ENCODE data around the gene ATP10B. TPM values are rescaled to one million over a fixed set of nuclear protein-coding genes. Genes with fewer than 3 reads are reported as not detected.

ATP10B gene
- total RNA-seq, 1 donor from 2014 or later, result not detected

DNA sequence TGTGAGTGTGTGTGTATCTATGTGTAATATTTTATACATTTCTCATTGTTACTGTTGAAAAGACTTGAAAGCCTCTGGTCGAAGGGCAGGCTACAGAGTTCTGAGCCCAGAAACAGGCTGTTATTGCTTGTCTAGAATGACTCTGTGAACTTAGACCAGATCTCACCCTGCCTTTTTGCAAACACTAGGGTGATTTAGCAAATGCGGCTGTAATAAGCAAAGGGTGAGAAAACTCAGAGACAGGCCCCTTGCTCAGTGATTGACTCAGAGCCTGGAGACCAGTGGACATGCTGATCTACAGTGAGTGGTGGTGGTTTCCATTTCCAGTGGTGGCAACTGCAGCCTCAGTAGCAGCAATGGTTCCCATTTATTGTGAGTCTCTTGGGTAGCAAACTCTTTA is 183.7 kb downstream of the ATP10B start:
- Histone ChIP-seq H3K36me3 (no peaks in the 10 kb centered on the region), H3K4me1 (no peaks in the 10 kb centered on the region), H3K27me3 (ENCODE audit: low read depth) (no peaks in the 10 kb centered on the region), H3K4me3 (no peak overlapping the region), H3K27ac (replicated peaks) (no peak overlapping the region), H3K9me3 (replicated peaks) (no peaks in the 10 kb centered on the region)
- TF ChIP-seq, protein P1, sequence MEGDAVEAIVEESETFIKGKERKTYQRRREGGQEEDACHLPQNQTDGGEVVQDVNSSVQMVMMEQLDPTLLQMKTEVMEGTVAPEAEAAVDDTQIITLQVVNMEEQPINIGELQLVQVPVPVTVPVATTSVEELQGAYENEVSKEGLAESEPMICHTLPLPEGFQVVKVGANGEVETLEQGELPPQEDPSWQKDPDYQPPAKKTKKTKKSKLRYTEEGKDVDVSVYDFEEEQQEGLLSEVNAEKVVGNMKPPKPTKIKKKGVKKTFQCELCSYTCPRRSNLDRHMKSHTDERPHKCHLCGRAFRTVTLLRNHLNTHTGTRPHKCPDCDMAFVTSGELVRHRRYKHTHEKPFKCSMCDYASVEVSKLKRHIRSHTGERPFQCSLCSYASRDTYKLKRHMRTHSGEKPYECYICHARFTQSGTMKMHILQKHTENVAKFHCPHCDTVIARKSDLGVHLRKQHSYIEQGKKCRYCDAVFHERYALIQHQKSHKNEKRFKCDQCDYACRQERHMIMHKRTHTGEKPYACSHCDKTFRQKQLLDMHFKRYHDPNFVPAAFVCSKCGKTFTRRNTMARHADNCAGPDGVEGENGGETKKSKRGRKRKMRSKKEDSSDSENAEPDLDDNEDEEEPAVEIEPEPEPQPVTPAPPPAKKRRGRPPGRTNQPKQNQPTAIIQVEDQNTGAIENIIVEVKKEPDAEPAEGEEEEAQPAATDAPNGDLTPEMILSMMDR (IDR thresholded peaks at IDR 0.05; ENCODE audit: borderline replicate concordance), result no peak
- intact Hi-C loops (cut with micrococcal nuclease), result no loop called here
- no peak for DNase-seq

DNA sequence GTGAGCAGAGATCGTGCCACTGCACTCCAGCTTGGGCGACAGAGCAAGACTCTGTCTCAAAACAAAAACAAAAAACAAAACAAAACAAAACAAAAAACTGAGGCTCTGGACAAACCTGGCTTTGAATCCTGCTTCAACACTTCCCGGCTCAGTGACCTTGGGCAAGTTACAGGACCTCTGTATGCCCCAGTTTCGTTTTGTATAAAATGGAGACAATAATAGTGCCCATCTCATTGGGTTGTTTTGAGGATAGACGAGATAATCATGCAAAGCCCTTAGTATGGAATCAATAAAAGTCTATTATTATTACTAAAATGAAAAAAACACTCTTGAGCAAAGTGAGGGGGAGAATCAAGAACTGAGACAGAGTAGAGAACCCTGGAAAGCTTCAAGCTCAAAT is 184.9 kb downstream of the ATP10B start:
- H3K27ac ChIP-seq (replicated peaks), result no peak overlapping the region
- TF ChIP-seq, protein P1 (IDR thresholded peaks at IDR 0.05; ENCODE audit: borderline replicate concordance), result no peak
- no peaks in the 10 kb centered on the region for H3K4me1 ChIP-seq
- H3K36me3 ChIP-seq, result no peaks in the 10 kb centered on the region
- H3K4me3 ChIP-seq, result no peak overlapping the region
- no peaks in the 10 kb centered on the region for H3K27me3 ChIP-seq (ENCODE audit: low read depth)
- intact Hi-C loops (cut with micrococcal nuclease), result no loop called here
- no peak for DNase-seq
- no peaks in the 10 kb centered on the region for H3K9me3 ChIP-seq (replicated peaks)

DNA sequence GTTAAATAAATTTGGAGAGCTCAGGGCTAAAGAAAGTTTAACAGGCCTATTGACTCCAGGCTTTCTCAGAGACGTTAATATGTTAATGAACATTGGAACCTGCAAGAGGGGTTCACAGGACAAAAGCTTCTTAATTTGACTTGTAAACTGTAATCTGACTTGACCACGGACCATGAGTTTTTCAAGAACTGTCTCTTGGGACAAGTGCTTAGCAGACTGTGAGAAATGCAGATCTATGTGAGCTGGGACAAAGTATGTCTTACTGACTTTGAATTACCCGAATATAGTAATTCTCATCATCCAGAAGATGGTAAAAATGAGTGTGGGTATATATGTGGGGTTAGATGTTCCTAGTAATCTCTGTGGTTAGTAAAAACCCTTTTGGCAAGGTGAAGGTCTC is 186.6 kb downstream of the ATP10B start:
- Histone ChIP-seq H3K27me3 (ENCODE audit: low read depth) (no peaks in the 10 kb centered on the region), H3K4me3 (no peak overlapping the region), H3K36me3 (no peaks in the 10 kb centered on the region), H3K9me3 (replicated peaks) (no peaks in the 10 kb centered on the region), H3K4me1 (no peaks in the 10 kb centered on the region), H3K27ac (replicated peaks) (no peak overlapping the region)
- DNase-seq, result no peak
- intact Hi-C loops (cut with micrococcal nuclease), result no loop called here
- TF ChIP-seq, protein P1 (IDR thresholded peaks at IDR 0.05; ENCODE audit: borderline replicate concordance), result no peak

DNA sequence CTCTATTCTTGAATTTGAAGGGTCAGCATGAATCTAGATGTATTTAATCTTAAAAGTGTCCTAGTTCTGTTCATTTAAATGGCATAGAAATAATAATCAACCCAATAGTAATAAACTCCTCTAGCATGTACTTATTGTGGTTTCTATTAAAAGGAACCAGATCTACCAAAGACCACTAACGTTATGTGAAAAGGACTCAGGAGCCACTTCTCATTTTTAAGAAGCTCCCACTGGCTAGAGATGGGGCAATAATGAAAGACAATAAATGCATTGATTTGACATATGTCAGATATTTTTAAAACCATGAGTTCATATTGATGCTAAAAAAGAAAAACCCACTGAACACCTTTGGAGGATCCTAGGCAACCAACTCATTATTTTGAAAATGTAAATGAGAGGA is 191.9 kb downstream of the ATP10B start:
- Histone ChIP-seq H3K9me3 (replicated peaks) (no peaks in the 10 kb centered on the region), H3K4me1 (no peaks in the 10 kb centered on the region), H3K4me3 (no peak overlapping the region), H3K36me3 (no peaks in the 10 kb centered on the region), H3K27me3 (ENCODE audit: low read depth) (no peaks in the 10 kb centered on the region), H3K27ac (replicated peaks) (no peak overlapping the region)
- DNase-seq, result no peak
- TF ChIP-seq, protein P1 (IDR thresholded peaks at IDR 0.05; ENCODE audit: borderline replicate concordance), result no peak
- intact Hi-C loops (cut with micrococcal nuclease), result no loop called here

DNA sequence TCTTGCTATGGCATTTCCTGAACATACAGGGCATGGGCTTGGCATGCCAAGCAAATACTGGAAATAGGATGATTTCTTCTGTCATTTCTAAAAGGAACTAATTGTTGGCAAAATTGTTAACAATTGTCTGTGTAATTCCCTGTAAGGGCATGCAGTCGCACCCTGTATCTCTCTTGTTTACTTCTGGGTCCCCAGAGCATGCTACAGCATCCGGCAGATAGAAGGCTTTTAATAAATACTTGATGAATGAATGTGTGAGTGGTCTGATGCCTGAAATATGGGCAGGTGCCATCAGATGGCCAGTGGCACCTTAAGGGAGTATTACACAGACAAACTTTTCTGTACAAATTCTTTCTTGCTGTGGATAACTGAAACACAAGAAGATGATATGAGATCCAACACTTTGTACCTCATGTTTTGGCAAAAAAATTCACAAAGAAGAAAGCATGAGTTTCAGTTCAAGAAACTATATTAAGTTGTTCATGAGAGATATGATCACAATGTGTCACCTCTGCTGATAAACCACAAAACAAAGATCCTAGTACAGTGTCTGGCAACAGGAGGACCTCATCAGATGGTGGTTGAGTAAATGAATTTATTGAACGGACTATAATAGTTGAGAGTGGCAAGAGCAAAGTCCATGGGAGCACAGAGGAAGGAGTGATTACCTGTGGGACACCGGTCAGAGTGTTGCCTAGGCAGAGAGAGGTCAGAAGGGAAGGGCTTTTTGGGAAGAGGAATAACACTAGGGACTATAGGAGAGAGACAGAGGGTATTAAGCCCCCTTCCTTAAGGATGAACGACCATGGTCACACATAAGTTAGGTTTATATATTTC is 194.2 kb downstream of the ATP10B start:
- H3K27me3 ChIP-seq (ENCODE audit: low read depth), result no peaks in the 10 kb centered on the region
- DNase-seq, result no peak
- H3K4me1 ChIP-seq, result no peaks in the 10 kb centered on the region
- H3K4me3 ChIP-seq, result no peak overlapping the region
- intact Hi-C loops (cut with micrococcal nuclease), result no loop called here
- no peaks in the 10 kb centered on the region for H3K9me3 ChIP-seq (replicated peaks)
- no peak overlapping the region for H3K27ac ChIP-seq (replicated peaks)
- TF ChIP-seq, protein P1 (IDR thresholded peaks at IDR 0.05; ENCODE audit: borderline replicate concordance), result no peak
- no peaks in the 10 kb centered on the region for H3K36me3 ChIP-seq
